HEK293 (cell line): Measurements from ENCODE around the gene UGT1A9.

Experiments
- CTCF ChIA-PET: fragments of 350-600 bp; formaldehyde crosslinking; extraction: SDS; loops from one replicate; lab custom pipeline; 2021; ENCODE audit warnings: antibody characterized with exemption; lab: Yijun Ruan, JAX
- POLR2A ChIA-PET: fragments of 300-600 bp; formaldehyde crosslinking; extraction: SDS; loops from one replicate; lab custom pipeline; 2020; ENCODE audit warnings: antibody characterized with exemption, inconsistent platforms; lab: Yijun Ruan, JAX
- H3K27ac ChIP-seq: fragments of 200-500 bp; sonication (Bioruptor generic); 2 replicates; pipeline ENCODE4 v1.5.1; 2014; ENCODE audit warnings: low read depth, low read length, control low read depth, inconsistent platforms; ENCODE audit errors: extremely low read depth
- H3K36me3 ChIP-seq, 2 experiments: fragments of 200-500 bp in 1 of 2; sonication (Bioruptor generic) in 1 of 2; 1 replicate in 1 of 2; 2 replicates in 1 of 2; pipeline ENCODE4 v1.5.1; 2014 to 2017; ENCODE audit warnings: inconsistent platforms in 2 of 2, low read length in 2 of 2; ENCODE audit not compliant: control insufficient read depth in 2 of 2, insufficient read depth in 1 of 2
- H3K4me1 ChIP-seq: fragments of 200-500 bp; sonication (Bioruptor generic); 2 replicates; pipeline ENCODE4 v1.5.1; 2014; ENCODE audit warnings: mild to moderate bottlenecking, low read length, inconsistent platforms; ENCODE audit not compliant: control insufficient read depth, insufficient read depth
- H3K4me3 ChIP-seq: 2 replicates; pipeline ENCODE4 v1.5.1; 2011; ENCODE audit warnings: low read depth, mild to moderate bottlenecking, control low read depth, low read length, moderate library complexity
- H3K9me3 ChIP-seq: fragments of 200-500 bp; sonication (Bioruptor generic); 2 replicates; pipeline ENCODE4 v1.5.1; 2014; ENCODE audit warnings: low read depth, low read length, inconsistent platforms; ENCODE audit not compliant: control insufficient read depth, insufficient read depth
- GLIS2 ChIP-seq: fragments of 450-650 bp; formaldehyde crosslinking; IDR thresholded peaks from 2 replicates; pipeline ENCODE4 v1.5.1; 2016; ENCODE audit warnings: missing biosample characterization, missing genetic modification characterization
- KLF9 ChIP-seq: fragments of 450-650 bp; formaldehyde crosslinking; IDR thresholded peaks from 2 replicates; pipeline ENCODE4 v1.5.1; 2016; ENCODE audit warnings: missing biosample characterization, missing genetic modification characterization, low read depth
- MZF1 ChIP-seq: fragments of 450-650 bp; formaldehyde crosslinking; IDR thresholded peaks from 2 replicates; pipeline ENCODE4 v1.5.1; 2017; ENCODE audit warnings: missing biosample characterization, missing genetic modification characterization, borderline replicate concordance
- RBAK ChIP-seq: fragments of 450-650 bp; formaldehyde crosslinking; IDR thresholded peaks from 2 replicates; pipeline ENCODE4 v1.5.1; 2016; ENCODE audit warnings: missing biosample characterization, missing genetic modification characterization
- ZBTB20 ChIP-seq: fragments of 450-650 bp; formaldehyde crosslinking; IDR thresholded peaks from 2 replicates; pipeline ENCODE4 v1.5.1; 2016; ENCODE audit warnings: missing biosample characterization, missing genetic modification characterization
- ZNF157 ChIP-seq: fragments of 450-650 bp; formaldehyde crosslinking; IDR thresholded peaks from 2 replicates; pipeline ENCODE4 v1.5.1; 2016; ENCODE audit warnings: missing biosample characterization, missing genetic modification characterization
- ZNF2 ChIP-seq: fragments of 450-650 bp; formaldehyde crosslinking; IDR thresholded peaks from 2 replicates; pipeline ENCODE4 v1.5.1; 2016; ENCODE audit warnings: missing biosample characterization, missing genetic modification characterization
- ZNF24 ChIP-seq: fragments of 450-650 bp; formaldehyde crosslinking; IDR thresholded peaks from 2 replicates; pipeline ENCODE4 v1.5.1; 2016; ENCODE audit warnings: missing biosample characterization, missing genetic modification characterization
- ZNF324 ChIP-seq: fragments of 450-650 bp; formaldehyde crosslinking; IDR thresholded peaks from 2 replicates; pipeline ENCODE4 v1.5.1; 2016; ENCODE audit warnings: missing biosample characterization, missing genetic modification characterization
- ZNF394 ChIP-seq: fragments of 450-650 bp; formaldehyde crosslinking; IDR thresholded peaks from 2 replicates; pipeline ENCODE4 v1.5.1; 2016; ENCODE audit warnings: missing biosample characterization, missing genetic modification characterization, mild to moderate bottlenecking, moderate library complexity, borderline replicate concordance
- ZNF561 ChIP-seq: fragments of 450-650 bp; IDR thresholded peaks from 2 replicates; pipeline ENCODE4 v1.5.1; 2018; ENCODE audit warnings: missing biosample characterization, missing genetic modification characterization, borderline replicate concordance
- ZNF626 ChIP-seq: fragments of 450-650 bp; sonication (Bioruptor Pico); formaldehyde crosslinking; IDR thresholded peaks from 2 replicates; pipeline ENCODE4 v1.5.1; 2018; ENCODE audit warnings: missing biosample characterization, missing genetic modification characterization, inconsistent platforms
- ZNF654 ChIP-seq: fragments of 450-650 bp; formaldehyde crosslinking; IDR thresholded peaks from 2 replicates; pipeline ENCODE4 v1.5.1; 2016; ENCODE audit warnings: low read depth, missing biosample characterization, missing genetic modification characterization
- ZNF658 ChIP-seq: fragments of 450-650 bp; formaldehyde crosslinking; IDR thresholded peaks from 2 replicates; pipeline ENCODE4; 2016; ENCODE audit warnings: missing biosample characterization, missing genetic modification characterization
- ZNF707 ChIP-seq: fragments of 450-650 bp; formaldehyde crosslinking; IDR thresholded peaks from 2 replicates; pipeline ENCODE4 v1.5.1; 2016; ENCODE audit warnings: missing biosample characterization, missing genetic modification characterization
- ZNF747 ChIP-seq: fragments of 450-650 bp; formaldehyde crosslinking; IDR thresholded peaks from 2 replicates; pipeline ENCODE4 v1.5.1; 2016; ENCODE audit warnings: missing biosample characterization, missing genetic modification characterization
- ZNF776 ChIP-seq: fragments of 450-650 bp; formaldehyde crosslinking; IDR thresholded peaks from 2 replicates; pipeline ENCODE4 v1.5.0; 2017; ENCODE audit warnings: missing biosample characterization, missing genetic modification characterization, borderline replicate concordance
- TF ChIP-seq, protein P1 (sequence below): fragments of 450-650 bp; formaldehyde crosslinking; IDR thresholded peaks from 2 replicates; pipeline ENCODE4 v1.5.1; 2016; ENCODE audit warnings: missing biosample characterization, missing genetic modification characterization
- TF ChIP-seq, protein P2 (sequence below): fragments of 450-650 bp; formaldehyde crosslinking; IDR thresholded peaks from 2 replicates; pipeline ENCODE4 v1.5.1; 2016; ENCODE audit warnings: missing biosample characterization, missing genetic modification characterization
- TF ChIP-seq, protein P3 (sequence below): fragments of 450-650 bp; formaldehyde crosslinking; IDR thresholded peaks from 2 replicates; pipeline ENCODE4 v1.5.1; 2016; ENCODE audit warnings: missing biosample characterization, missing genetic modification characterization, borderline replicate concordance
- TF ChIP-seq, protein P4 (sequence below): fragments of 450-650 bp; formaldehyde crosslinking; IDR thresholded peaks from 2 replicates; pipeline ENCODE4 v1.5.1; 2016; ENCODE audit warnings: missing biosample characterization, missing genetic modification characterization, low read depth

Gene UGT1A9

DNA sequence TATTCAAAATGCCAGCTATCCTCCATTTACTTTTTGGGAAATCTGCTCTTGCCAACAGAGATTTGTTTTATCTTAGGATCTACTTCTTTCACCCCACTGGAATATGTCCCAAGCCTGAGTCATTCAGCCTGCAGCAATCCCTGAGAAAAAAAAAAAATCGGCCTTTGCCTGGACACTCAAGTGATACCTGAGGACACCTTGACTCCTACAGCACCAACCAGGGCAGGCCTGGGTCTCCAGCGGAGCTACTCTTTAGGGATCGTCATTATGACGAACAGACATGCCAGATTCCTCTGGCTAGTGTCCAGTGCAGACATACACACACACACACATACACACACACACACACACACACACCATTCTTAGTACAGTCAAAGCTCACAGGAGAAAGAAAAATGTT, 18.7 kb downstream of the UGT1A9 start:
- CTCF ChIA-PET, result interaction anchor here (1.8 kb wide), 1 partner anchor 21 kb away, joined by 5 read pairs; no protein-coding TSS in a partner anchor

DNA sequence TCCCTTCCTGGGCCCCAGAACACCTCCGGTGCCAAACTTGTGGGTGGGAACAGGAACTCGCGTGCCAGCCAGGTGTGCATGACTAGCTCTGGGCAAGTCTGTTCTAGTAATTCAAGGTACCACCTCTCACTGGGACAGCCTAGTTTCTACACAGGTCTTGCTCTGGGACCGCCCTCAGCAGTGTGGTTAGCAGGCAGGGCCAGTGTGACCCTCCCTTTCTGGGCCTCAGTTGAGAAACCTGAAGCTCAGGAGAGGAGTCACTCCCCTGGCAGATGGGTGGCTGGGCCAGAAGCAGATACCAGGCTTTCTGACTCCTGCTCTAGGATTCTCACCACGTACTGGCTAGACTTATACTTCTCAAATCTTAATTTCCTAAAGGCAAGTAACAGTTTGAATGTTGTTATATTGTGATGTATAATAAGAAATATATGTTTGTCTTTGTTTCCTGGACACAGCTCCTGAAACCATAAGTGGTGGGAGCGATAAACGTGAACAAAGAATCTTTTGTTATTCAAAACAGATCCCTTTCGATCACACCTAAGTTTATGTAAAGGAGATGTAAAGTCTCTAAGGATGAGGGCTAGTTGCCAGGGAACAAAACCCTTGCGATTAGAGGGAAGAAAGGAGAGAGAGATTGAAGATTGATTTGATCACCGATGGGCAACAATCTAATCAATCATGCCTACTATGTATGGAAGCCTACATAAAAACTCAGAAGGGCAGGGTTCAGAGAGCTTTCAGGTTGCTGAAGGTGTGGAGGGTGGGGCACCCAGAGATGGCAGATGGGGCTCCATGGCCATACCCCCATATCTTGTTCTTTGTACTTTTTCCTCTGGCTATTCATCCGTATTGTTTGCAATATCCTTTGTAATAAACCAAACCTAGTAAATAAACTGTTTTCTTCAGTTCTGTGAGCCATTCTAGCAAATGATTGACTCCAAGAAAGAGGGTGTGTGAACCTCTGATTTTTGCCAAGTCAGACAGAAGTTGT, 20.0 kb downstream of the UGT1A9 start:
- Histone ChIP-seq H3K4me3 (no peak overlapping the region), H3K27ac (no peak overlapping the region), H3K9me3 (no peaks in the 10 kb centered on the region), H3K4me1 (no peaks in the 10 kb centered on the region), H3K36me3 (no peaks in the 10 kb centered on the region)
- POLR2A ChIA-PET, result no interaction called here
- CTCF ChIA-PET, result interaction anchor here (1.8 kb wide), 1 partner anchor 19 kb away, joined by 5 read pairs; no protein-coding TSS in a partner anchor
- TF ChIP-seq ZBTB20 (tag by site-specific recombination), result no peak
- no peak for TF ChIP-seq KLF9 (tag by site-specific recombination)
- TF ChIP-seq ZNF24 (tag by site-specific recombination), result no peak
- no peak for TF ChIP-seq ZNF658 (tag by site-specific recombination)
- no peak for TF ChIP-seq ZNF2
- TF ChIP-seq, protein P1, sequence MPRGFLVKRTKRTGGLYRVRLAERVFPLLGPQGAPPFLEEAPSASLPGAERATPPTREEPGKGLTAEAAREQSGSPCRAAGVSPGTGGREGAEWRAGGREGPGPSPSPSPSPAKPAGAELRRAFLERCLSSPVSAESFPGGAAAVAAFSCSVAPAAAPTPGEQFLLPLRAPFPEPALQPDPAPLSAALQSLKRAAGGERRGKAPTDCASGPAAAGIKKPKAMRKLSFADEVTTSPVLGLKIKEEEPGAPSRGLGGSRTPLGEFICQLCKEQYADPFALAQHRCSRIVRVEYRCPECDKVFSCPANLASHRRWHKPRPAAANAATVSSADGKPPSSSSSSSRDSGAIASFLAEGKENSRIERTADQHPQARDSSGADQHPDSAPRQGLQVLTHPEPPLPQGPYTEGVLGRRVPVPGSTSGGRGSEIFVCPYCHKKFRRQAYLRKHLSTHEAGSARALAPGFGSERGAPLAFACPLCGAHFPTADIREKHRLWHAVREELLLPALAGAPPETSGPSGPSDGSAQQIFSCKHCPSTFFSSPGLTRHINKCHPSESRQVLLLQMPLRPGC (tag by site-specific recombination), result no peak
- no peak for TF ChIP-seq ZNF776
- no peak for TF ChIP-seq ZNF626 (tag by site-specific recombination)
- TF ChIP-seq, protein P2, sequence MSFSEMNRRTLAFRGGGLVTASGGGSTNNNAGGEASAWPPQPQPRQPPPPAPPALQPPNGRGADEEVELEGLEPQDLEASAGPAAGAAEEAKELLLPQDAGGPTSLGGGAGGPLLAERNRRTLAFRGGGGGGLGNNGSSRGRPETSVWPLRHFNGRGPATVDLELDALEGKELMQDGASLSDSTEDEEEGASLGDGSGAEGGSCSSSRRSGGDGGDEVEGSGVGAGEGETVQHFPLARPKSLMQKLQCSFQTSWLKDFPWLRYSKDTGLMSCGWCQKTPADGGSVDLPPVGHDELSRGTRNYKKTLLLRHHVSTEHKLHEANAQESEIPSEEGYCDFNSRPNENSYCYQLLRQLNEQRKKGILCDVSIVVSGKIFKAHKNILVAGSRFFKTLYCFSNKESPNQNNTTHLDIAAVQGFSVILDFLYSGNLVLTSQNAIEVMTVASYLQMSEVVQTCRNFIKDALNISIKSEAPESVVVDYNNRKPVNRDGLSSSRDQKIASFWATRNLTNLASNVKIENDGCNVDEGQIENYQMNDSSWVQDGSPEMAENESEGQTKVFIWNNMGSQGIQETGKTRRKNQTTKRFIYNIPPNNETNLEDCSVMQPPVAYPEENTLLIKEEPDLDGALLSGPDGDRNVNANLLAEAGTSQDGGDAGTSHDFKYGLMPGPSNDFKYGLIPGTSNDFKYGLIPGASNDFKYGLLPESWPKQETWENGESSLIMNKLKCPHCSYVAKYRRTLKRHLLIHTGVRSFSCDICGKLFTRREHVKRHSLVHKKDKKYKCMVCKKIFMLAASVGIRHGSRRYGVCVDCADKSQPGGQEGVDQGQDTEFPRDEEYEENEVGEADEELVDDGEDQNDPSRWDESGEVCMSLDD (tag by site-specific recombination), result no peak
- no peak for TF ChIP-seq MZF1
- TF ChIP-seq GLIS2 (tag by site-specific recombination), result no peak
- no peak for TF ChIP-seq ZNF707 (tag by site-specific recombination)
- TF ChIP-seq ZNF324 (tag by site-specific recombination), result no peak
- no peak for TF ChIP-seq ZNF561 (tag by site-specific recombination)
- no peak for TF ChIP-seq ZNF157

More for the DNA sequence above, 18.7 kb downstream of the UGT1A9 start:
- TF ChIP-seq ZNF394 (no peak), RBAK (tag by site-specific recombination) (no peak), ZNF747 (tag by site-specific recombination) (no peak), ZNF654 (tag by site-specific recombination) (no peak), ZNF707 (tag by site-specific recombination) (no peak)
- TF ChIP-seq, protein P3, sequence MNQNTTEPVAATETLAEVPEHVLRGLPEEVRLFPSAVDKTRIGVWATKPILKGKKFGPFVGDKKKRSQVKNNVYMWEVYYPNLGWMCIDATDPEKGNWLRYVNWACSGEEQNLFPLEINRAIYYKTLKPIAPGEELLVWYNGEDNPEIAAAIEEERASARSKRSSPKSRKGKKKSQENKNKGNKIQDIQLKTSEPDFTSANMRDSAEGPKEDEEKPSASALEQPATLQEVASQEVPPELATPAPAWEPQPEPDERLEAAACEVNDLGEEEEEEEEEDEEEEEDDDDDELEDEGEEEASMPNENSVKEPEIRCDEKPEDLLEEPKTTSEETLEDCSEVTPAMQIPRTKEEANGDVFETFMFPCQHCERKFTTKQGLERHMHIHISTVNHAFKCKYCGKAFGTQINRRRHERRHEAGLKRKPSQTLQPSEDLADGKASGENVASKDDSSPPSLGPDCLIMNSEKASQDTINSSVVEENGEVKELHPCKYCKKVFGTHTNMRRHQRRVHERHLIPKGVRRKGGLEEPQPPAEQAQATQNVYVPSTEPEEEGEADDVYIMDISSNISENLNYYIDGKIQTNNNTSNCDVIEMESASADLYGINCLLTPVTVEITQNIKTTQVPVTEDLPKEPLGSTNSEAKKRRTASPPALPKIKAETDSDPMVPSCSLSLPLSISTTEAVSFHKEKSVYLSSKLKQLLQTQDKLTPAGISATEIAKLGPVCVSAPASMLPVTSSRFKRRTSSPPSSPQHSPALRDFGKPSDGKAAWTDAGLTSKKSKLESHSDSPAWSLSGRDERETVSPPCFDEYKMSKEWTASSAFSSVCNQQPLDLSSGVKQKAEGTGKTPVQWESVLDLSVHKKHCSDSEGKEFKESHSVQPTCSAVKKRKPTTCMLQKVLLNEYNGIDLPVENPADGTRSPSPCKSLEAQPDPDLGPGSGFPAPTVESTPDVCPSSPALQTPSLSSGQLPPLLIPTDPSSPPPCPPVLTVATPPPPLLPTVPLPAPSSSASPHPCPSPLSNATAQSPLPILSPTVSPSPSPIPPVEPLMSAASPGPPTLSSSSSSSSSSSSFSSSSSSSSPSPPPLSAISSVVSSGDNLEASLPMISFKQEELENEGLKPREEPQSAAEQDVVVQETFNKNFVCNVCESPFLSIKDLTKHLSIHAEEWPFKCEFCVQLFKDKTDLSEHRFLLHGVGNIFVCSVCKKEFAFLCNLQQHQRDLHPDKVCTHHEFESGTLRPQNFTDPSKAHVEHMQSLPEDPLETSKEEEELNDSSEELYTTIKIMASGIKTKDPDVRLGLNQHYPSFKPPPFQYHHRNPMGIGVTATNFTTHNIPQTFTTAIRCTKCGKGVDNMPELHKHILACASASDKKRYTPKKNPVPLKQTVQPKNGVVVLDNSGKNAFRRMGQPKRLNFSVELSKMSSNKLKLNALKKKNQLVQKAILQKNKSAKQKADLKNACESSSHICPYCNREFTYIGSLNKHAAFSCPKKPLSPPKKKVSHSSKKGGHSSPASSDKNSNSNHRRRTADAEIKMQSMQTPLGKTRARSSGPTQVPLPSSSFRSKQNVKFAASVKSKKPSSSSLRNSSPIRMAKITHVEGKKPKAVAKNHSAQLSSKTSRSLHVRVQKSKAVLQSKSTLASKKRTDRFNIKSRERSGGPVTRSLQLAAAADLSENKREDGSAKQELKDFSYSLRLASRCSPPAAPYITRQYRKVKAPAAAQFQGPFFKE (tag by site-specific recombination), result no peak
- TF ChIP-seq, protein P4, sequence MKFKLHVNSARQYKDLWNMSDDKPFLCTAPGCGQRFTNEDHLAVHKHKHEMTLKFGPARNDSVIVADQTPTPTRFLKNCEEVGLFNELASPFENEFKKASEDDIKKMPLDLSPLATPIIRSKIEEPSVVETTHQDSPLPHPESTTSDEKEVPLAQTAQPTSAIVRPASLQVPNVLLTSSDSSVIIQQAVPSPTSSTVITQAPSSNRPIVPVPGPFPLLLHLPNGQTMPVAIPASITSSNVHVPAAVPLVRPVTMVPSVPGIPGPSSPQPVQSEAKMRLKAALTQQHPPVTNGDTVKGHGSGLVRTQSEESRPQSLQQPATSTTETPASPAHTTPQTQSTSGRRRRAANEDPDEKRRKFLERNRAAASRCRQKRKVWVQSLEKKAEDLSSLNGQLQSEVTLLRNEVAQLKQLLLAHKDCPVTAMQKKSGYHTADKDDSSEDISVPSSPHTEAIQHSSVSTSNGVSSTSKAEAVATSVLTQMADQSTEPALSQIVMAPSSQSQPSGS (tag by site-specific recombination), result no peak
- no peaks in the 10 kb centered on the region for H3K4me1 ChIP-seq
- H3K9me3 ChIP-seq, result no peaks in the 10 kb centered on the region
- no peak overlapping the region for H3K27ac ChIP-seq
- no peaks in the 10 kb centered on the region for H3K36me3 ChIP-seq
- H3K4me3 ChIP-seq, result no peak overlapping the region
- POLR2A ChIA-PET, result no interaction called here
